ENCODE measurements around the gene MYOG. TPM values are rescaled to one million over a fixed set of nuclear protein-coding genes. Genes with fewer than 3 reads are reported as not detected.

Gene MYOG
- total RNA-seq, 2 donors from 2014 or later = not detected

Other genes starting within 250 kb of the MYOG start
- 10 to 100 TPM; 10.3 to 11.1 TPM for gene RABIF, start 196.9 kb downstream of the MYOG start, total RNA-seq
- gene KLHL12, start 158.8 kb downstream of the MYOG start, total RNA-seq = 10 to 100 TPM; 16.7 to 21.1 TPM
- gene ADIPOR1, start 127.7 kb downstream of the MYOG start, total RNA-seq = 100 to 1,000 TPM in 1 of 2 donors, 10 to 100 TPM in 1; 65.8 to 126 TPM
- 10 to 100 TPM; 41.6 to 42.4 TPM for gene CYB5R1, start 118.8 kb downstream of the MYOG start, total RNA-seq
- gene TMEM183A, start 78.6 kb downstream of the MYOG start, total RNA-seq = 100 to 1,000 TPM; 118 to 130 TPM
- gene PPFIA4, start 59.5 kb downstream of the MYOG start, total RNA-seq = 1 to 10 TPM in 1 of 2 donors, under 1 TPM in 1; 0.81 to 1.5 TPM
- under 1 TPM; 0.15 to 0.18 TPM for gene ADORA1, start 41.7 kb upstream of the MYOG start, total RNA-seq
- not detected for gene MYBPH, start 89.8 kb upstream of the MYOG start, total RNA-seq
- not detected for gene CHI3L1, start 100.7 kb upstream of the MYOG start, total RNA-seq
- 1 to 10 TPM in 1 of 2 donors, under 1 TPM in 1; 0.13 to 1.0 TPM for gene CHIT1, start 143.7 kb upstream of the MYOG start, total RNA-seq
- 100 to 1,000 TPM; 584 to 606 TPM for gene BTG2, start 219.5 kb upstream of the MYOG start, total RNA-seq